D721Med (cell line): ENCODE measurements around the gene CSRP3.

Experiments
- DNase-seq: peaks from one replicate; pipeline ENCODE4 v3.0.0; 2011; ENCODE audit warnings: low spot score; ENCODE audit not compliant: insufficient read length
- FAIRE-seq: peaks from 2 replicates; lab custom pipeline; 2011; peaks lifted over from hg19 to GRCh38; lab: Jason Lieb, UNC
- CTCF ChIP-seq: IDR thresholded peaks from 2 replicates; pipeline ENCODE4 v1.5.1; 2012; ENCODE audit warnings: mild to moderate bottlenecking, control low read depth; ENCODE audit not compliant: insufficient read depth; ENCODE audit errors: missing control alignments

Gene CSRP3

GRCh38 chr11:19243143-19243542 lies 41.4 kb upstream of the CSRP3 start:
- FAIRE-seq (no peak), DNase-seq (no peak)
- TF ChIP-seq CTCF = no peak

GRCh38 chr11:19242179-19242932 lies 40.6 kb upstream of the CSRP3 start:
- no peak for FAIRE-seq
- no peak for DNase-seq
- no peak for TF ChIP-seq CTCF

GRCh38 chr11:19241260-19242178 lies 39.7 kb upstream of the CSRP3 start:
- DNase-seq (no peak), FAIRE-seq (no peak)
- TF ChIP-seq CTCF = no peak

- DNase-seq (peak; percentile 93), FAIRE-seq (no peak)
- no peak for TF ChIP-seq CTCF
Observed at GRCh38 chr11:19240420-19241259, 38.9 kb upstream of the CSRP3 start, which contains the start of gene E2F8. Gene E2F8, minus strand, starts transcription at chr11:19240945. Its CDS starts 824 bp downstream, at chr11:19240121.

GRCh38 chr11:19239039-19239438 lies 37.3 kb upstream of the CSRP3 start:
- no peak for DNase-seq
- TF ChIP-seq CTCF = no peak
- FAIRE-seq = no peak

- no peak for DNase-seq
- FAIRE-seq = no peak
- TF ChIP-seq CTCF = no peak
Observed at GRCh38 chr11:19237813-19238212, 36.0 kb upstream of the CSRP3 start.
